GM23248 (cell line): ENCODE measurements around the gene MAGI3. TPM values are rescaled to one million over a fixed set of nuclear protein-coding genes. Genes with fewer than 3 reads are reported as not detected.

ENCODE experiments used
- DNase-seq: peaks from one replicate; pipeline ENCODE4 v3.0.0-alpha.2; 2015
- H2AFZ ChIP-seq: fragments of 200-600 bp; sonication (generic); 2 replicates; pipeline ENCODE4 v1.6.1; 2016; ENCODE audit warnings: antibody characterized with exemption
- H3F3A ChIP-seq: fragments of 200-600 bp; sonication (generic); 2 replicates; pipeline ENCODE4 v1.6.1; 2016; ENCODE audit warnings: mild to moderate bottlenecking, antibody characterized with exemption, mixed run types; ENCODE audit not compliant: insufficient read depth
- H3K27ac ChIP-seq: fragments of 200-600 bp; sonication (generic); 2 replicates; pipeline ENCODE4 v1.5.1; 2016; ENCODE audit warnings: mild to moderate bottlenecking
- H3K27me3 ChIP-seq: fragments of 200-600 bp; sonication (generic); replicated peaks from 2 replicates; pipeline ENCODE4 v1.6.1; 2016; ENCODE audit warnings: mild to moderate bottlenecking; ENCODE audit not compliant: insufficient read depth
- H3K36me3 ChIP-seq: fragments of 200-600 bp; sonication (generic); 2 replicates; pipeline ENCODE4 v1.6.1; 2016; ENCODE audit warnings: low read depth, mild to moderate bottlenecking
- H3K4me1 ChIP-seq: fragments of 200-600 bp; sonication (generic); 2 replicates; pipeline ENCODE4 v1.6.1; 2016; ENCODE audit warnings: mild to moderate bottlenecking; ENCODE audit not compliant: insufficient read depth
- H3K4me2 ChIP-seq: fragments of 200-600 bp; sonication (generic); one replicate; pipeline ENCODE4 v1.6.1; 2016; ENCODE audit warnings: mild to moderate bottlenecking; ENCODE audit not compliant: unreplicated experiment
- H3K4me3 ChIP-seq: fragments of 200-600 bp; sonication (generic); 2 replicates; pipeline ENCODE4 v1.5.1; 2016; ENCODE audit warnings: mild to moderate bottlenecking
- H3K79me2 ChIP-seq: fragments of 200-600 bp; sonication (generic); 2 replicates; pipeline ENCODE4 v1.6.1; 2016; ENCODE audit warnings: mild to moderate bottlenecking; ENCODE audit not compliant: insufficient read depth
- H3K9ac ChIP-seq: fragments of 200-600 bp; sonication (generic); 2 replicates; pipeline ENCODE4 v1.6.1; 2016; ENCODE audit warnings: mild to moderate bottlenecking
- H3K9me2 ChIP-seq: fragments of 200-600 bp; sonication (generic); 2 replicates; pipeline ENCODE4 v1.6.1; 2016; ENCODE audit warnings: mixed run types, mild to moderate bottlenecking, moderate library complexity; ENCODE audit not compliant: insufficient read depth
- H3K9me3 ChIP-seq: fragments of 200-600 bp; sonication (generic); one replicate; pipeline ENCODE4 v1.6.1; 2017; ENCODE audit warnings: low read depth
- H4K20me1 ChIP-seq: fragments of 200-600 bp; sonication (generic); 2 replicates; pipeline ENCODE4 v1.6.0; 2016; ENCODE audit not compliant: insufficient read depth
- EZH2 ChIP-seq: fragments of 200-600 bp; sonication (generic); IDR thresholded peaks from 2 replicates; pipeline ENCODE4 v1.6.1; 2018; ENCODE audit warnings: antibody characterized with exemption, mild to moderate bottlenecking; ENCODE audit not compliant: insufficient read depth, poor library complexity, severe bottlenecking
- EZH2phosphoT487 ChIP-seq: fragments of 200-600 bp; sonication (generic); IDR thresholded peaks from 2 replicates; pipeline ENCODE4 v1.6.1; 2018; ENCODE audit warnings: antibody characterized with exemption, moderate library complexity, mild to moderate bottlenecking, low read depth; ENCODE audit not compliant: insufficient read depth
- WGBS, 2 experiments: methylation state at CpG; one replicate each; pipeline ENCODE4 v1.1.6; 2015 to 2017; ENCODE audit warnings: low lambda C conversion rate in 2 of 2, low coverage in 1 of 2; ENCODE audit errors: missing lambda C conversion rate in 2 of 2; 5-methylcytosine and 5-hydroxymethylcytosine counted together
- in situ Hi-C: fragments of 300-500 bp; cut with MboI; formaldehyde crosslinking; loops from 2 replicates; pipeline ENCODE4 v1.15.0; 2020
- polyA plus RNA-seq: library from polyadenylated mRNA; unstranded; fragments of >200 nt; fragmentation: Nextera tagmentation; extraction: Ambion mirVana; gene quantifications from 2 replicates; pipeline ENCODE4 v1.2.1, GENCODE V29; 2016
- total RNA-seq: library from RNA; depleted of rRNA; stranded (reverse); fragments of >200 nt; shearing (Covaris generic); gene quantifications from 2 replicates; pipeline ENCODE4 v1.2.3, GENCODE V29; 2014

The MAGI3 gene
- total and polyA plus RNA-seq, 2 experiments from 2014 or later = 1.9 to 7.2 TPM

DNA sequence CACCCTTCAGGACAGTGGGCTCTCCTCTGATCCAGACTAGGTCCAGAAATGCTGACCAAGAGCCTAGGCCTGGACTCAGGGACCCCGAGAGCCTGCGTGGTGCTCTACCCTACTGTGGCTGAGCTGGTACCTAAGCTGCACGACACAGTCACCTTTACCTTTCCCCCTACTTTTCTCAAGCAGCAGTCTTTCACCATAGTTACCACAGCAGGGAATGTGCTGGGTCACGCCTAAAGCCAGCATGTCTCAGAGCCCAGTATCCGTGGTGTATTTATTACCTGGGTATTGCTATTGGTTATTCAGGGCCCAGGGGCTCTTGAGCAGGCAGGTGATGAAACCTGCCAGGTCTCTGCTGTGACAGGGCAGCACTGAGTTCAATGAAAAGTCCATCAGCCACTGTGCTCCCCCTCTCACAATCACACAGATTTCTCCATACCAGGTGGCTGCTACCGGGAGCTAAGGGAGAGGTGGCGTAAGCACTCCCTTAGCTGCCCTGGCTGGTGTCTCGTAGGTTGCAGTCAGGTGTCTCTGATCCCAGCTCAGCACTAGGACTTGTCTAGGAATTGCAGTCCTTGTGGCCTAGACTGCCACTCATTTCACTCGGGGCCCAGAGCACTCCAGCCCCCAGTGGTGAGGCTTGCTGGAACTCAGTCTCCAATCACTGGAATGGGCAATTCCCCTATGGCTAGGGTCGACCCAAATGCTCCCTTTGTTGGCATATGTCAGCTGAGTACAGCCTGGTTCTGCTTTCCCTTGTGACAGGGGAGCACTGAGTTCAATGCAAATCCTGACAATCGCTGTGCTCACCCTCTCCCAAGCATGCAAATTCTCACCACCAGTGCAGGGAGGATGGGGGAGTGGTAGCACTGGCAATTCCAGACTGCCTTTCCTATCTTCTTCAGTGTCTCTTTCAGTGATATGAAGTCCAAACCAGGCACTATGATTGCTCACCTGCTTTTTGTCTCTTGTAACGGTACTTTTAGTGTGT is 240.3 kb downstream of the MAGI3 start:
- no peak for DNase-seq
- no peaks in the 10 kb centered on the region for H4K20me1 ChIP-seq
- H3K79me2 ChIP-seq = no peaks in the 10 kb centered on the region
- H3K9me3 ChIP-seq = no peaks in the 10 kb centered on the region
- 89% methylated on average over 12 of the region's 12 CpGs for WGBS, 2 experiments
- H3K27me3 ChIP-seq = no peaks in the 10 kb centered on the region
- H3K4me1 ChIP-seq = no peaks in the 10 kb centered on the region
- no peaks in the 10 kb centered on the region for H3F3A ChIP-seq
- in situ Hi-C loops = no loop called here
- no peak overlapping the region for H2AFZ ChIP-seq
- TF ChIP-seq EZH2phosphoT487 (no peak), EZH2 (no peak)
- no peak overlapping the region for H3K4me3 ChIP-seq
- no peaks in the 10 kb centered on the region for H3K9me2 ChIP-seq
- no peak overlapping the region for H3K4me2 ChIP-seq
- no peak overlapping the region for H3K9ac ChIP-seq
- no peak overlapping the region for H3K27ac ChIP-seq
- no peaks in the 10 kb centered on the region; the same call in 1 of the 2 replicates for H3K36me3 ChIP-seq

DNA sequence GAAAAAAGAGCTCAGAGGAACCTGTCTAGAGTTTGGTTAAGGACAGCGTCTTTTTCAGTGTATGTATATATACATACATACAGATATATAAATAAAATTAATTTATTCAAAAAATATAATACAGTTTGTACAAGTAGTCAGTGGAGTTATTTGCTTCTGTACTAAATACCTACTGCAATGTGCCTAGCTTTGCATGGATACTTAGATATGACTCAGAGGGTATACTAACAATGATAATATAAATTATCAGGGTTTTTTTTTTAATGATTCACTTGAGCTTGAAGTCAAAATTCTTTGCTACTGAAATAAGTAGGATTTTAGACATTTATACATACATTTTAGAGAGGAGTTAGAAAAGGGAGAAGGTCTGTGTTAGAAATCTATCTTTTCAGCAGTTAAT is 251.1 kb downstream of the MAGI3 start:
- TF ChIP-seq EZH2 = no peak
- no peak for TF ChIP-seq EZH2phosphoT487
- in situ Hi-C loops = no loop called here
- Histone ChIP-seq H3K4me1 (peaks cover 1% of the 10 kb centered on the region), H3K4me3 (no peak overlapping the region), H3K27me3 (no peaks in the 10 kb centered on the region), H3K9me2 (no peaks in the 10 kb centered on the region), H3F3A (peaks cover 2% of the 10 kb centered on the region), H3K4me2 (no peak overlapping the region), H4K20me1 (no peaks in the 10 kb centered on the region), H3K9ac (no peak overlapping the region), H3K9me3 (no peaks in the 10 kb centered on the region), H3K79me2 (no peaks in the 10 kb centered on the region), H2AFZ (no peak overlapping the region), H3K27ac (no peak overlapping the region), H3K36me3 (no peaks in the 10 kb centered on the region)
- DNase-seq = no peak
- 95 to 100% methylated on average over 1 of the region's 1 CpG for WGBS, 2 experiments

DNA sequence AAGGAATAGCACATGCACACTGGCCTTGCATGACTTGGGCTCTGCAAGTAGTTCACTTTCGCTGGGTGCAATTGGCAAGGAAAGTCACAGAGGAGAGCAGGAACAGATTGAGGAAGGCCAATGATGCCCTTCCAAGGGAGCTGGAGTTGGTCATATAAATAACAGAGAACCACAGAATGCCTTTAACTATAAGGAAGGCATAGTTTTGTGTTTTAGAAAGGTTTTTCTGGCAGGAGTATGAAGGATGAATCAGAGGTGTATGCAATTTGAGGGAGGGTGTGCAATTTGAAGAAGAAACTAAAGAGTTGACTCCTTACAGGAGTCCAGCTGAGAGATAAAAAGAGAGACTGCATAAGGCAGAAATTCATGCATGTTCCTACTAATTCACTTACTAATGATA is 256.8 kb downstream of the MAGI3 start:
- Histone ChIP-seq H3K4me3 (no peak overlapping the region), H3K4me2 (no peak overlapping the region), H3K9me3 (no peaks in the 10 kb centered on the region), H3K79me2 (no peaks in the 10 kb centered on the region), H2AFZ (no peak overlapping the region), H4K20me1 (no peaks in the 10 kb centered on the region), H3K36me3 (no peaks in the 10 kb centered on the region), H3F3A (peaks cover 11% of the 10 kb centered on the region), H3K4me1 (peaks cover 13% of the 10 kb centered on the region), H3K27me3 (no peaks in the 10 kb centered on the region), H3K9me2 (no peaks in the 10 kb centered on the region), H3K9ac (no peak overlapping the region), H3K27ac (no peak overlapping the region)
- WGBS, 2 experiments = 91 to 93% methylated on average over 1 of the region's 1 CpG
- peak; percentile 44 for DNase-seq
- in situ Hi-C loops = no loop called here
- TF ChIP-seq EZH2phosphoT487 = no peak
- TF ChIP-seq EZH2 = no peak

DNA sequence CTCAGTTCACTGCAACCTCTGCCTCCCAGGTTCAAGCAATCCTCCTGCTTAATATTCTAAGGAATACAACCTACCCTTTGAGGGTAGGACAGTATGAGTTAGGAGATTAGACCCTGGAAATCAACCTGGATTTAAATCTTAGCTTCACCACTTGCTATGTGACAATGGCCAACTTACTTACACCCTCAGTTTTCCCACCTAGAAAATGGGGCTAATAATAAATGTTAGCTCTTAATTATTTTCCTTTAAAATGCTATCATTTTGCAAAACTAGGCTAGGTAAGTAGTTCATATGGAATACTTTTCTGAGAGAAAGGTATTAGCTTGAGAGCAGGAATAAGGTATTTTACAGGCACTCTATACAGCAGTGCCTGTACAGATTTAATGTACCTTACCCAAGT is 258.2 kb downstream of the MAGI3 start:
- Histone ChIP-seq H3K9ac (no peak overlapping the region), H2AFZ (no peak overlapping the region), H3K9me3 (no peaks in the 10 kb centered on the region), H3K4me2 (no peak overlapping the region), H3K79me2 (no peaks in the 10 kb centered on the region), H3K36me3 (no peaks in the 10 kb centered on the region), H3K4me3 (no peak overlapping the region), H3K4me1 (peaks cover 13% of the 10 kb centered on the region), H3K27ac (no peak overlapping the region), H3K27me3 (no peaks in the 10 kb centered on the region), H3F3A (peaks cover 11% of the 10 kb centered on the region), H4K20me1 (no peaks in the 10 kb centered on the region), H3K9me2 (no peaks in the 10 kb centered on the region)
- in situ Hi-C loops = no loop called here
- TF ChIP-seq EZH2phosphoT487 (no peak), EZH2 (no peak)
- DNase-seq = no peak
